ENCODE results near the gene MGAT4B.

MGAT4B gene

DNA sequence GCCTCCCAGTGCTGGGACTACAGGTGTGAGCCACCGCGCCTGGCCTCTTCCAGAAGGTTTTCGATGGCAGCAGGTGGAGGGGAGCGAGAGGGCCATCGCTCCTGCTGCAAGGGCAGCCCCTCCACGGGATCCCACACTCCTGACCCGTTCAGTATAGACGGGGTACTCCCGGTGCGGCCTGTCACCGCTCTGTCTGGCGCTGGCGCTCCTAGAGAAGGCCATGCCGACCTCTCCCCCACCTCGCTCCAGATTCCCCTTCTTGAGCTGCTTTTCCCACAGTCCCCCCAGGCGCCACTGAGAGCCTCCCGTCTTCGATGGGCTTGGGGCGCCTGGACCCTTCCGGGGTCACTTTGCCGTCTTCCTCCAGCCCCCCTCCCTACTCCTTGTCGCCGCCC, 9.7 kb upstream of the MGAT4B start:
- H3K4me3 ChIP-seq (ENCODE audit: low read depth, low read length), result no peak overlapping the region

DNA sequence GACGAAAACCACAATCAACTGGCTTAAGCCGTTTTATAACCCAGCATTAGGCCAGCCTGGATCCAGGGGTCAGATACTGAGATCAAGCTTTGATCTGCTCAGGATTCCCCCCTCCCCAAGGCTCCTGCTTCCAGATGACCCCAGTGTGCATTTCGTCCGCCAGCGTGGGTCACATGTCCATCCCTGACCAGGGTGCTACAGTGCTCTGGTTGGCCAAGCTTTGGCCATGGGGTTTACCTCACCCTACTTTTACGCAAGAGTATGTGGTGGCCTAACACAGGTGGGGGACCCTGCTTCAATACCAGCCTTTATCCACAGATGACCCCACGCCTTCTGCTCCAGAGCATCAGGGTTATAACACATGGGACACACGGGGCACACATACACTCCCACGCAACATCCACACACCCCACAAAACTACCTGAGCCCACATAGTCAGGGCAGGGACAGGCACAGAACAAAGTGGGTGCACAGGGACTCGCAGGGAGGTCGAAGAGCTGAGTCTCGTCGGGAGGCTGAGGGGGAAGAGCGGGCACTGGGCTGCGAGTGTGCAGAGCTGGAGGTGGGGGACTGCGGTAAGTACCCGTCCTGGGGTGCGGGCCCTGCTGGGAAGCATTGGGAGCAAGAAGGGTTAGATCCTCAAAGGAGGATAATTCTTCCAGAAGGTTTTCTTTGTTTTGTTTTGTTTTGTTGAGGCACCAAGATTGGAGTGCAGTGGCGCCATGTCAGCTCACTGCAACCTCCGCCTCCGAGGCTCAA, 9.0 kb upstream of the MGAT4B start:
- no peak overlapping the region for H3K4me3 ChIP-seq (ENCODE audit: low read depth, low read length)
- TF ChIP-seq, protein P1, sequence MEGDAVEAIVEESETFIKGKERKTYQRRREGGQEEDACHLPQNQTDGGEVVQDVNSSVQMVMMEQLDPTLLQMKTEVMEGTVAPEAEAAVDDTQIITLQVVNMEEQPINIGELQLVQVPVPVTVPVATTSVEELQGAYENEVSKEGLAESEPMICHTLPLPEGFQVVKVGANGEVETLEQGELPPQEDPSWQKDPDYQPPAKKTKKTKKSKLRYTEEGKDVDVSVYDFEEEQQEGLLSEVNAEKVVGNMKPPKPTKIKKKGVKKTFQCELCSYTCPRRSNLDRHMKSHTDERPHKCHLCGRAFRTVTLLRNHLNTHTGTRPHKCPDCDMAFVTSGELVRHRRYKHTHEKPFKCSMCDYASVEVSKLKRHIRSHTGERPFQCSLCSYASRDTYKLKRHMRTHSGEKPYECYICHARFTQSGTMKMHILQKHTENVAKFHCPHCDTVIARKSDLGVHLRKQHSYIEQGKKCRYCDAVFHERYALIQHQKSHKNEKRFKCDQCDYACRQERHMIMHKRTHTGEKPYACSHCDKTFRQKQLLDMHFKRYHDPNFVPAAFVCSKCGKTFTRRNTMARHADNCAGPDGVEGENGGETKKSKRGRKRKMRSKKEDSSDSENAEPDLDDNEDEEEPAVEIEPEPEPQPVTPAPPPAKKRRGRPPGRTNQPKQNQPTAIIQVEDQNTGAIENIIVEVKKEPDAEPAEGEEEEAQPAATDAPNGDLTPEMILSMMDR (IDR thresholded peaks at IDR 0.05; ENCODE audit: low read depth, low read length), result no peak

More for the DNA sequence above, 9.7 kb upstream of the MGAT4B start:
- TF ChIP-seq, protein P1 (IDR thresholded peaks at IDR 0.05; ENCODE audit: low read depth, low read length), result no peak

DNA sequence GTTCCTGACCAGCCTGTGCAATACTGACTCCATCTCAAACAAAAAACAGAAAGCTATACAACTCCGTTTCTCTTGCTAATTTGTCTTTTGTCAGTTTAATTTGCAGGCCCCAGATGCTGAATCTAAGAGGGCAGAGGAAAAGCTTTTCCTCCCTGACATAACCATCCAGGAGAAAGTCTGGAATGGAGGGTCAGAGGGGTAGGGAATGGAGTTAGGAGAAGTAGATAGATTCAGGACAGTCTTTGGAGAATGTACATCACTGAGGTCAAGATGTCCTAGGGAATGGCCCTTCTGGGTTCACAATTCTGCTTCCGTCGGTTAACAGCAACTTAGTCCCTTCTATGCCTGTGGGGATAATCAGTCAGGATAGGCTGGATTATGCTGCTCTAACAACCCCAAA, 7.4 kb upstream of the MGAT4B start:
- TF ChIP-seq, protein P1 (IDR thresholded peaks at IDR 0.05; ENCODE audit: low read depth, low read length), result no peak
- H3K4me3 ChIP-seq (ENCODE audit: low read depth, low read length), result no peak overlapping the region

DNA sequence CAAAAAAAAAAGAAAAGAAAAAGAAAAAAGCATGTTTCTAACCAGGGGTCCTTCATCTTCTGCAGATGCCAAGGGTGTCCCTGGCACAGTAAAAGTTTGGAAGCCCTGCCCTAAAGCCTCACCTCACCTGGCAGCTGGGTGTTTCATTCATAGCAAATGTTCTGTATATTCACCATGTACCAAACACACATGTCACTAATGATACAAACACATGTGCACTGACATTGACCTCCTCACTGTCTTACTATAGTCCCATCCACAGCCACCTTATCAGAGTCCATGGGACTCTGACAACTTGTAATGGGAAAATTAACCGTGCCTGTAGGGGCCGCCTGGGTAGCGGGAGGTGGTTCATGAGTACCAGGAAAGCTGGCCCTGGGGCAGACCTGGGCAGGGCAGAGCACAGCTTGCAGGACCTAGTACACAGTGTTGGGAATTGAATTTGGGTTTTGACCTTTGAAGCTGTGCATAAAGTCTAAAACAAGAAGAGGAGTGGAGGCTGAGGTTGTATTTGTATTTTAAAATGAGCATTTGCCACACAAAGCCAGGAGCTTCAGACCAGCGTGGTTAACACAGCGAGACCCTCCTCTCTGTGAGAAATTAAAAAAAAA, 6.4 kb upstream of the MGAT4B start:
- H3K4me3 ChIP-seq (ENCODE audit: low read depth, low read length), result no peak overlapping the region
- TF ChIP-seq, protein P1 (IDR thresholded peaks at IDR 0.05; ENCODE audit: low read depth, low read length), result no peak

DNA sequence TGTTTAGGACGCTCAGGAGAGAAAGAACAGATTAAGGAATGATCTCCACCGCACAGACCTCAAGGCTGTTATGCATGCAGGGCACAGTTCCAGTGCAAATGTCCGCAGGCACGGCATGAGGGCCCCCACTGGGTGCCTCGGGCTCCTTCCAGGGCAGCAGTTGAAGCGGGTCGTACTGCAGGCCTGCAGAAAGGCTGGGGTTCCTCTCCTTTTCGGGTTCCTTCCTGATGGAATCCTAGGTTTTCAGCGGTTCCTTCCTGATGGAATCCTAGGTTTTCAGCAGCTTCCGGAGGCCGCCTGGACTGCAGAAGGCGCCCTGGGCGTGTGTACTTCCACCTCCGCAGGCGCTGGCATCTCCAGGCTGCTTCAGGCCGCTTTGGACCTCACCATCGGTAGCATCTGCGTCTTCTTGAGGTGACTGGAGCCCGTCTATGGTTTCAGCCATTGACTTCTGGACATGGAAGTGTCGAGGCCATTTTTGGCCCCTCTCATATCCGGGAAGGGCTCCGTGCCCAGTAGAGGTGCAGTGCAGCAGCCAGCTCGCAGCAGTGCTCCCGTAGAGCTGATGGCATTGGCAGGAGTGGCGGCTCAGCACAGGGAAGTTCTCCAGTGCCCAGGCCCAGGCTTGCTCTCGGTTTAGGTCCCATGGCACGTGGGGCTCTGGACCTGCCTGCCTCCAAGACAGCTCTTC, 5.6 kb upstream of the MGAT4B start:
- TF ChIP-seq, protein P1 (IDR thresholded peaks at IDR 0.05; ENCODE audit: low read depth, low read length), result no peak
- H3K4me3 ChIP-seq (ENCODE audit: low read depth, low read length), result no peak overlapping the region

DNA sequence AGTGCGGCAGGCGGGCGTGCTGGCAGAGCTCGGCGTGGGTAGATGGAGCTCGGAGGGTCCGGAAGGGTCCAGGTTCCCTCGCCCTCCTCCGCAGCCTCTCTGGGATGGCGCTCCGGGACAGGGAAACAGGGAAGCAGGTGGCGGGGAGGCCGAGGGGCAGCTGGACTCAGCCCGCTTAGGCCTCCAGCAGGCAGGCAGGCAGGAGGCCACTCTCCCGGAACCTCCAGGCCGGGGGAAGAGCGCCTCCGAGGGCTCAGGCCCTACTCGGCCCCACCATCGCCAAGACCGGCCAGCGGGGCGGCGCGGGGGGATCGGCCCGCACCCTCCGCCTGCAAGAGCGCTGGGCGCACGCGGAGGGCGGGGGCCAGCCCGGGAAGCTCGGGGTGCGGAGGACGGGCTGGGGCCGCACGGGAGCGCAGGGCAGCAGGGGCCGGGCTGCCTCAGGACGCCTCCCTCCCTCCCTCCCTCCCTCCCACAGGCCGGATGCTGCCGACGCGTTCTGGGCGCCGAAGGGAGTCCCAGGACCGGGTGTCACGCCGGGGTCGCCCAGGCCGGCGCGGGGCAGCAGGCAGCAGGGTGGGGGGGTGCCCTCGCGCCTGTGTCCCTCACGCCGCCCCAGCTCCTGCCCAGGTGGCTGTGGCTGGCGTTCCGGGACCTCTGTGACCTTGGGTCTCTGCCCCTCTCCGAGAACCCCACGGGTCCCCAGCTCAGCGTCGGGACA, 977 bp downstream of the MGAT4B start:
- TF ChIP-seq, protein P1 (IDR thresholded peaks at IDR 0.05; ENCODE audit: low read depth, low read length), result no peak

More for the DNA sequence above, 977 bp downstream of the MGAT4B start:
- H3K4me3 ChIP-seq (ENCODE audit: low read depth, low read length), result peak overlapping the region; percentile 72

All from WI38 (cell line).